DND-41 (cell line): ENCODE measurements around the gene SDCCAG8.

Experiments
- EZH2 ChIP-seq: IDR thresholded peaks from 3 replicates; pipeline ENCODE4 v1.6.1; 2012; ENCODE audit warnings: borderline replicate concordance, low read depth, mild to moderate bottlenecking, moderate library complexity, low read length, inconsistent platforms; ENCODE audit not compliant: severe bottlenecking
- TF ChIP-seq, protein P1 (sequence below): IDR thresholded peaks from 2 replicates; pipeline ENCODE4 v1.5.1; 2012; ENCODE audit warnings: borderline replicate concordance, low read length, moderate library complexity, mild to moderate bottlenecking; ENCODE audit not compliant: poor library complexity, severe bottlenecking; ENCODE audit errors: extremely low read depth

DNA sequence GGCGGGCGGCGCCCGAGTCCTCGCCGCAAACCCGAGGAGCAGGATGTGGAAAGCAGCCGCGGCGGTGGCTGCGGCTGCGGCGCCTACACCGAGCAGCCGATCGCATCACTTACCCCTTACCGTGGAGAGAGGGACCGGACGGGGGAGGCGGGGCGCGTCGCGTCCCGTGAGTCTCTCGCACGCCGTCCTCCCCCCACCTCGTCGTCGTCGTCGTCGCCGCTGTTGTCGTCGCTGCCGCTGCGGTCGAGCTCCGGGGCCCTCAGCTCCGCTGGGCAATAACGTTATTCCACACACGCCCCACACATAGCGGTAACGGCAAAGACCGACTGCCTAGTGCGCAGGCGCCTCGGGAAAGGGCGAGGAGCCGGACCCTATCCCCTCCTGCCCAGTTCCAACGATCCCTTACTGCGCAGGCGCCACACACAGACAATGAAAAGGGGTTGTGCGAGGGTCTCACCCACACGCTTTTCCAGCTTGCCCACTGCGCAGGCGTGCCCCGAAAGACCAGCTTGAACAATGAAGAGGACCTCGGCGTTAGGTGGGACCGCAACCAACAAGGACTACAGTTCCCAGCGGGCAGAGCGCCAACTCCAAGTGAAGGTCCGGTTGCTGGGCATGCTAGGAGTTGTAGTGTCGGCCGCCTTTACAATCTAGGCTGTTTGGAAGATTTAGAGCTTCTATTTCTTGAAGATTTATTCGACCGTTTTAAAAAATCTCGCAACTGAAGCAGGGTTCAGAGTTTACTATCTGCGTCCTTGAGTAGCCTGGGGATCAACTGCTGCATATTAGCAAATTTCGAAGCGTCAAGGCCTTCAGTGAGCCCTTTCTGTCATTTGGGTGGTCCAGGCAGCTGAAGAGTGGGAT lies 682 bp upstream of the SDCCAG8 start, which contains the start of gene CEP170:
- TF ChIP-seq, protein P1, sequence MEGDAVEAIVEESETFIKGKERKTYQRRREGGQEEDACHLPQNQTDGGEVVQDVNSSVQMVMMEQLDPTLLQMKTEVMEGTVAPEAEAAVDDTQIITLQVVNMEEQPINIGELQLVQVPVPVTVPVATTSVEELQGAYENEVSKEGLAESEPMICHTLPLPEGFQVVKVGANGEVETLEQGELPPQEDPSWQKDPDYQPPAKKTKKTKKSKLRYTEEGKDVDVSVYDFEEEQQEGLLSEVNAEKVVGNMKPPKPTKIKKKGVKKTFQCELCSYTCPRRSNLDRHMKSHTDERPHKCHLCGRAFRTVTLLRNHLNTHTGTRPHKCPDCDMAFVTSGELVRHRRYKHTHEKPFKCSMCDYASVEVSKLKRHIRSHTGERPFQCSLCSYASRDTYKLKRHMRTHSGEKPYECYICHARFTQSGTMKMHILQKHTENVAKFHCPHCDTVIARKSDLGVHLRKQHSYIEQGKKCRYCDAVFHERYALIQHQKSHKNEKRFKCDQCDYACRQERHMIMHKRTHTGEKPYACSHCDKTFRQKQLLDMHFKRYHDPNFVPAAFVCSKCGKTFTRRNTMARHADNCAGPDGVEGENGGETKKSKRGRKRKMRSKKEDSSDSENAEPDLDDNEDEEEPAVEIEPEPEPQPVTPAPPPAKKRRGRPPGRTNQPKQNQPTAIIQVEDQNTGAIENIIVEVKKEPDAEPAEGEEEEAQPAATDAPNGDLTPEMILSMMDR: no peak
- no peak for TF ChIP-seq EZH2
